Activated CD4-positive, CD25-positive, alpha-beta regulatory T cell treated with anti-CD3 and anti-CD28 coated beads, Interleukin-2, amount 50 U/mL, for 24 hours (primary cell): Measurements from ENCODE around the gene HSFX1.

Source experiments
- ATAC-seq, 2 donors: fragments of 150-1000 bp; cut with Tn5 transposase; one replicate each; pipeline ENCODE4 v1.10.0; 2021; ENCODE audit warnings: mild to moderate bottlenecking in 1 of 2, moderate library complexity in 1 of 2

The HSFX1 gene

GRCh38 chrX:149807747-149808458 lies 34.0 kb downstream of the HSFX1 start:
- no peak for ATAC-seq

- no peak for ATAC-seq
Observed at GRCh38 chrX:149818652-149819051, 44.8 kb downstream of the HSFX1 start.

GRCh38 chrX:149819371-149819770 lies 45.5 kb downstream of the HSFX1 start:
- ATAC-seq, result no peak

- ATAC-seq, result no peak
Observed at GRCh38 chrX:149825424-149825823, 51.6 kb downstream of the HSFX1 start.
